Dermis blood vessel endothelial cell (primary cell): ENCODE results near the gene DNAJC11. TPM values are rescaled to one million over a fixed set of nuclear protein-coding genes. Genes with fewer than 3 reads are reported as not detected.
"Not testable (repeated sequence)": the region's sequence is repeated elsewhere in the genome, so short reads cannot be mapped to it uniquely, and the experiment has no call there.

Experiments
- DNase-seq: peaks from one replicate; pipeline ENCODE4 v3.0.0; 2010
- total RNA-seq: library from RNA; depleted of rRNA; stranded (reverse); fragments of >200 nt; gene quantifications from 2 replicates; pipeline ENCODE4 v1.2.3, GENCODE V29; 2014

Gene DNAJC11
- total RNA-seq, 1 donor from 2014 or later: 38.6 TPM

- DNase-seq: no peak
Measured at GRCh38 chr1:6694121-6694713, 7.4 kb downstream of the DNAJC11 start.

- no peak for DNase-seq
Measured at GRCh38 chr1:6692956-6693355, 8.7 kb downstream of the DNAJC11 start.

GRCh38 chr1:6691507-6691906, 10.1 kb downstream of the DNAJC11 start:
- DNase-seq: no peak

- DNase-seq: no peak
Measured at GRCh38 chr1:6690186-6690585, 11.4 kb downstream of the DNAJC11 start.

GRCh38 chr1:6688757-6689156, 12.9 kb downstream of the DNAJC11 start:
- peak; percentile 17 for DNase-seq

- peak; percentile 68 for DNase-seq
Measured at GRCh38 chr1:6688001-6688400, 13.6 kb downstream of the DNAJC11 start.

GRCh38 chr1:6686294-6686693, 15.3 kb downstream of the DNAJC11 start:
- no peak for DNase-seq

- DNase-seq: no peak
Measured at GRCh38 chr1:6685381-6685780, 16.2 kb downstream of the DNAJC11 start.

GRCh38 chr1:6683434-6683833, 18.2 kb downstream of the DNAJC11 start:
- DNase-seq: no peak

- no peak for DNase-seq
Measured at GRCh38 chr1:6675941-6676340, 25.7 kb downstream of the DNAJC11 start.

- no peak for DNase-seq
Measured at GRCh38 chr1:6674771-6675170, 26.8 kb downstream of the DNAJC11 start.

GRCh38 chr1:6673816-6674398, 27.7 kb downstream of the DNAJC11 start:
- no peak for DNase-seq

- no peak for DNase-seq
Measured at GRCh38 chr1:6672558-6672957, 29.1 kb downstream of the DNAJC11 start.

- DNase-seq: no peak
Measured at GRCh38 chr1:6668503-6668902, 33.1 kb downstream of the DNAJC11 start.

- no peak for DNase-seq
Measured at GRCh38 chr1:6667139-6667538, 34.5 kb downstream of the DNAJC11 start.

GRCh38 chr1:6666696-6667095, 34.9 kb downstream of the DNAJC11 start:
- DNase-seq: no peak

- DNase-seq: not testable (repeated sequence)
Measured at GRCh38 chr1:6662468-6662867, 39.1 kb downstream of the DNAJC11 start.

GRCh38 chr1:6660415-6661049, 41.1 kb downstream of the DNAJC11 start:
- no peak for DNase-seq

GRCh38 chr1:6658359-6659060, 43.1 kb downstream of the DNAJC11 start:
- no peak for DNase-seq

- DNase-seq: no peak
Measured at GRCh38 chr1:6657138-6657537, 44.5 kb downstream of the DNAJC11 start.

- DNase-seq: no peak
Measured at GRCh38 chr1:6653436-6654290, 48.0 kb downstream of the DNAJC11 start.

- no peak for DNase-seq
Measured at GRCh38 chr1:6652986-6653385, 48.6 kb downstream of the DNAJC11 start.

- DNase-seq: no peak
Measured at GRCh38 chr1:6651909-6652308, 49.7 kb downstream of the DNAJC11 start.
